Osteoblast (primary cell): Measurements from ENCODE around the gene PHF14. TPM values are rescaled to one million over a fixed set of nuclear protein-coding genes. Genes with fewer than 3 reads are reported as not detected.

ENCODE experiments used
- DNase-seq: peaks from one replicate; pipeline ENCODE4 v3.0.0; 2011; ENCODE audit warnings: low spot score, mixed read lengths; ENCODE audit not compliant: insufficient read length; ENCODE audit errors: missing footprints
- H2AFZ ChIP-seq: 2 replicates; pipeline ENCODE4 v1.6.0; 2011; ENCODE audit warnings: mild to moderate bottlenecking, low read length
- H3K27ac ChIP-seq: 2 replicates; pipeline ENCODE4 v1.5.1; 2011; ENCODE audit warnings: mild to moderate bottlenecking, low read depth, low read length, moderate library complexity
- H3K27me3 ChIP-seq: 2 replicates; pipeline ENCODE4 v1.6.0; 2012; ENCODE audit warnings: mild to moderate bottlenecking, control low read depth, inconsistent platforms, low read length, moderate library complexity; ENCODE audit not compliant: insufficient read depth
- H3K36me3 ChIP-seq: 2 replicates; pipeline ENCODE4 v1.5.1; 2011; ENCODE audit warnings: mild to moderate bottlenecking, low read length, control low read depth, moderate library complexity; ENCODE audit not compliant: insufficient read depth
- H3K4me1 ChIP-seq: 2 replicates; pipeline ENCODE4 v1.5.1; 2011; ENCODE audit warnings: mild to moderate bottlenecking, low read length, control low read depth, moderate library complexity; ENCODE audit not compliant: insufficient read depth
- H3K4me2 ChIP-seq: 2 replicates; pipeline ENCODE4 v1.6.0; 2011; ENCODE audit warnings: mild to moderate bottlenecking, low read length; ENCODE audit not compliant: insufficient read depth
- H3K4me3 ChIP-seq: fragments of 200-600 bp; sonication (generic); 3 replicates; pipeline ENCODE4 v1.5.1; 2012; ENCODE audit warnings: mild to moderate bottlenecking, low read length, inconsistent platforms; ENCODE audit not compliant: insufficient read depth
- H3K79me2 ChIP-seq: 2 replicates; pipeline ENCODE4 v1.6.0; 2012; ENCODE audit warnings: mild to moderate bottlenecking, low read length, control low read depth, inconsistent platforms; ENCODE audit not compliant: insufficient read depth
- H3K9me3 ChIP-seq: 2 replicates; pipeline ENCODE4 v1.5.1; 2011; ENCODE audit warnings: low read depth, low read length, control low read depth
- H4K20me1 ChIP-seq: 2 replicates; pipeline ENCODE4 v1.6.0; 2012; ENCODE audit warnings: mild to moderate bottlenecking, low read length, control low read depth; ENCODE audit not compliant: insufficient read depth
- total RNA-seq: library from RNA; depleted of rRNA; stranded (reverse); fragments of >200 nt; gene quantifications from 2 replicates; pipeline ENCODE4 v1.2.3, GENCODE V29; 2012
- TF ChIP-seq, protein P1 (sequence below): IDR thresholded peaks from 2 replicates; pipeline ENCODE4 v1.5.1; 2011; ENCODE audit warnings: mild to moderate bottlenecking, low read depth, low read length, moderate library complexity; ENCODE audit errors: extremely low read depth

PHF14 gene
- total RNA-seq, 1 donor, result 36.9 TPM

DNA sequence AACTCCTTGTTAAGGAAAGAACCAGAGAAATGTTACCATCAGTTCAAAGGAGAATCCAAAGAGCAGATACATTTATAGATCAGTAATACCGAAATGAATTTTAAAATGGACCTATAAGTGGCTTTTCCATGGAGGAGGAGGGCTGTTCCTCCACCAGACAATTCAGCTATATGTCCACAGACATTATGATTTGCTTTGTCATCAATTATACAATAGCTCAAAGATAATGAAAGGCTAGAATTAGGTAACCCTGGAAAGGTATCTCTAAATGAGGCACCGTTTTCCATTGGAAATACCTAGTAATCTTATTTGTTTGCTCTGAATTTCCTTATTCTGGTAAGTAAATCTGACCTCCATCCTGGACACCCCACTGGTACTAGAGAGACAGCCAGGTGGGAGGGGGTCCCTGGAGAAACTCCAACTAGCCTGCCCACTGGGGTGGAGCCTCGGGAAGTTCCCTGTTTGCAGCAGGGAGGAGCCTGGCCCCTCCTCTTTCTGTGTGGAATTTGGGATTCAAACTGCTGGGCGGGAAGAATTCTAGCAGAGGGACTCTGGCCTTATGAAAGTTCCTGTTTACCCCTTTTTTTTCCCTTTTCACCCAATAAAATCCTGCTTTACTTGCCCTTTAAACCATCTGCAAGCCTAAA, 218.0 kb downstream of the PHF14 start:
- H3K4me3 ChIP-seq, result no peak overlapping the region
- H3K27ac ChIP-seq, result peak overlapping the region; percentile 63
- H3K79me2 ChIP-seq, result no peaks in the 10 kb centered on the region
- no peak for DNase-seq
- no peaks in the 10 kb centered on the region for H3K36me3 ChIP-seq
- peaks cover 26% of the 10 kb centered on the region for H3K4me1 ChIP-seq
- peak overlapping the region; percentile 93 for H3K4me2 ChIP-seq
- H4K20me1 ChIP-seq, result no peaks in the 10 kb centered on the region
- no peaks in the 10 kb centered on the region for H3K9me3 ChIP-seq
- no peaks in the 10 kb centered on the region for H3K27me3 ChIP-seq
- TF ChIP-seq, protein P1, sequence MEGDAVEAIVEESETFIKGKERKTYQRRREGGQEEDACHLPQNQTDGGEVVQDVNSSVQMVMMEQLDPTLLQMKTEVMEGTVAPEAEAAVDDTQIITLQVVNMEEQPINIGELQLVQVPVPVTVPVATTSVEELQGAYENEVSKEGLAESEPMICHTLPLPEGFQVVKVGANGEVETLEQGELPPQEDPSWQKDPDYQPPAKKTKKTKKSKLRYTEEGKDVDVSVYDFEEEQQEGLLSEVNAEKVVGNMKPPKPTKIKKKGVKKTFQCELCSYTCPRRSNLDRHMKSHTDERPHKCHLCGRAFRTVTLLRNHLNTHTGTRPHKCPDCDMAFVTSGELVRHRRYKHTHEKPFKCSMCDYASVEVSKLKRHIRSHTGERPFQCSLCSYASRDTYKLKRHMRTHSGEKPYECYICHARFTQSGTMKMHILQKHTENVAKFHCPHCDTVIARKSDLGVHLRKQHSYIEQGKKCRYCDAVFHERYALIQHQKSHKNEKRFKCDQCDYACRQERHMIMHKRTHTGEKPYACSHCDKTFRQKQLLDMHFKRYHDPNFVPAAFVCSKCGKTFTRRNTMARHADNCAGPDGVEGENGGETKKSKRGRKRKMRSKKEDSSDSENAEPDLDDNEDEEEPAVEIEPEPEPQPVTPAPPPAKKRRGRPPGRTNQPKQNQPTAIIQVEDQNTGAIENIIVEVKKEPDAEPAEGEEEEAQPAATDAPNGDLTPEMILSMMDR, result no peak
- H2AFZ ChIP-seq, result no peak overlapping the region

DNA sequence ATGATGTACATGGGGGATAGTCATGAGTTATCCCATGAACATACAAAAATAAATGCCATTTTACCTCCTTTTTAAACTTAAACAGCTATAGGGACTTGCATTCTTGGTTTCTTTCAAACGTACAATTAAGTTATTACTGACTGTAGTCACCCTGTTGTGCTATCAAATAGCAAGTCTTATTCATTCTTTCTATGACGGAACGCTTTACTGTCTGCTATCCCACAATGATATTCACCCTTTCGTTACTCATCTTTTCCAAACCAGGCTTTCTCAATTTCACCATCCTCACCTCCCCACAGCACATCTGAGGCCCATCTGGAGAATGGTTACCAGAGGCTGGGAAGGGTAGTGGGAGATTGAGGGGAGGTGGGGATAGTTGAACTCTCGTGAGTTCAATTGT, 218.8 kb downstream of the PHF14 start:
- no peaks in the 10 kb centered on the region for H3K9me3 ChIP-seq
- TF ChIP-seq, protein P1, result no peak
- no peaks in the 10 kb centered on the region for H3K36me3 ChIP-seq
- no peaks in the 10 kb centered on the region for H3K79me2 ChIP-seq
- peak overlapping the region; percentile 93 for H3K4me2 ChIP-seq
- H4K20me1 ChIP-seq, result no peaks in the 10 kb centered on the region
- H3K27me3 ChIP-seq, result no peaks in the 10 kb centered on the region
- peaks cover 26% of the 10 kb centered on the region for H3K4me1 ChIP-seq
- H2AFZ ChIP-seq, result peak overlapping the region; percentile 72
- H3K4me3 ChIP-seq, result peak overlapping the region; percentile 73
- DNase-seq, result peak; percentile 80
- peak overlapping the region; percentile 63 for H3K27ac ChIP-seq

DNA sequence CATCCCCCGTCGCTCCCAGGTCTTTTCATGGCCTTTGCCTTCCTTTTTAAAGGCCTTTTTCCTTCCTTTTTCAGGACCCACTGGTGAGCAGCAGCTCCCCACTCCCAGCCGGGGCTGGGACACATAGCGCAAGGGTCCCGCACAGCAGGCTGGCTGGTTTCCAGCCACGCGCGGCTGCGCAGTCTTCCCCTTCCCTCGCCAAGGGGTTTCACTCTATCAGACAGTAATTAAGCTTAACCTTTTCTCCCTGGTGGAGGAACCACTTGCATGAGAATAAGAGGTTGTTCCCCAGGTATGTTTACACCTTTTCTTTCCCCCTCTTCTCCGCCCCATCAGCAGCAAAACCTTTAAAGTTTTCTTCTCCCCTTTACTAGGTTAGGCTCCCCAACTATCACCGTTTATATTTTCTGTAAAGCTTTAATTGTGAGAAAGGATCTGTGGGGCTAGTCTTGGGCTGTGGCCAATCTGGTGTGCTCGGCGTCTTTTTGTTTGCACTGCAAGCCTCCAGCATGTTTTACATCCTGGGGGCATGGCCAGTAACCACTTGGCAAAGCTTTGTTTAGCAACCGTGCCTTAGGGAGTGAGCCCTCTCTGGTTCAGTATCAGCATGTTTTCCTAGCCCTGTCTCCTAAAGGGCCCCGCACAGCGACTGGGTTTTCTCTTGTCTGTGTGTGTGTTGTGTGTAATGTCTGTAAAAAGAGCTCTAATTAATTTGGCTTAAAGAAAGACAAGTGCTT, 219.6 kb downstream of the PHF14 start:
- Histone ChIP-seq H3K27ac (peak overlapping the region; percentile 63), H3K79me2 (no peaks in the 10 kb centered on the region), H3K27me3 (no peaks in the 10 kb centered on the region), H3K4me3 (peak overlapping the region; percentile 73), H2AFZ (peak overlapping the region; percentile 72), H4K20me1 (no peaks in the 10 kb centered on the region), H3K4me2 (peak overlapping the region; percentile 93), H3K36me3 (no peaks in the 10 kb centered on the region), H3K4me1 (peaks cover 26% of the 10 kb centered on the region), H3K9me3 (no peaks in the 10 kb centered on the region)
- no peak for DNase-seq
- TF ChIP-seq, protein P1, result no peak

DNA sequence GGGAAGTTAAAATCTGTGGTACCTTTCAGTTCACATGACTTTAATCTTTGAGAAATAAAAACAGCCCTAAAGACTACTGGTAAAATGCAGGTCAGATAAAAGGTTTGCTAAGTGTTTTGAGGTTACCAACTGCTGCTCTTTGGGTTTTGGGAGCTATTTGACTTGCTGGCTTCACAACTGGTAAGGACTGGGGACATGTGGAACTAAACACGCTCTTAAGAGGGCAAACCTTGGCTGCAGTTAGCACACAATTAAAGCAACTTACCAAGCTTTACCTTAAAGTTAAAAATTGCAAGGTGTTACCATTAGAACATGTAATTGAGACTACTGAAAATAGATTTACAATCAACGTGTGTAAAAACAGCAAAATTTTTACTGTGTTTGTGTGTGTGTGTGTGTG, 220.2 kb downstream of the PHF14 start:
- Histone ChIP-seq H3K4me1 (peaks cover 26% of the 10 kb centered on the region), H3K4me3 (peak overlapping the region; percentile 73), H2AFZ (peak overlapping the region; percentile 8), H3K9me3 (no peaks in the 10 kb centered on the region), H3K27me3 (no peaks in the 10 kb centered on the region), H3K79me2 (no peaks in the 10 kb centered on the region), H3K36me3 (no peaks in the 10 kb centered on the region), H3K27ac (peak overlapping the region; percentile 17), H3K4me2 (peak overlapping the region; percentile 93), H4K20me1 (no peaks in the 10 kb centered on the region)
- TF ChIP-seq, protein P1, result no peak
- DNase-seq, result no peak
